NCI-H1436 (cell line): ENCODE results near the gene PPP1R3G.
"Not testable (repeated sequence)": the region's sequence is repeated elsewhere in the genome, so short reads cannot be mapped to it uniquely, and the experiment has no call there.

Experiments used
- DNase-seq: peaks from one replicate; lab custom pipeline; 2025; lab: John Stamatoyannopoulos, UW

PPP1R3G gene

DNA sequence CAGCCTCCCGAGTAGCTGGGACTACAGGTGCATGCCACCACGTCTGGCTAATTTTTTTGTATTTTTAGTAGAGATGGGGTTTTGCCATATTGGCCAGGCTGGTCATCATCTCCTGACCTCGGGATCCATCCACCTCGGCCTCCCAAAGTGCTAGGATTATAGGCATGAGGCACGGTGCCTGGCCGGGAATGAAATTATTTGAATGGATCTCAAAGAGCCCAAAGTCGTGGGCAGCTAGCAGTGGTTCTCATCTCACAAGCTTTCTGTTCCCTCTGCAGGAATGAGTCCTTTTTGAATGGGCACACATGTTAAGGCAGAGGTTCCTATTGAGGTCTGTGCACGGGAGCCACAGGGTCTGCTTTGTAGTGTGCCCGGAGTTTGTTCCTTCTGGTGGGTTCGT lies 34.9 kb downstream of the PPP1R3G start:
- DNase-seq, result no peak

DNA sequence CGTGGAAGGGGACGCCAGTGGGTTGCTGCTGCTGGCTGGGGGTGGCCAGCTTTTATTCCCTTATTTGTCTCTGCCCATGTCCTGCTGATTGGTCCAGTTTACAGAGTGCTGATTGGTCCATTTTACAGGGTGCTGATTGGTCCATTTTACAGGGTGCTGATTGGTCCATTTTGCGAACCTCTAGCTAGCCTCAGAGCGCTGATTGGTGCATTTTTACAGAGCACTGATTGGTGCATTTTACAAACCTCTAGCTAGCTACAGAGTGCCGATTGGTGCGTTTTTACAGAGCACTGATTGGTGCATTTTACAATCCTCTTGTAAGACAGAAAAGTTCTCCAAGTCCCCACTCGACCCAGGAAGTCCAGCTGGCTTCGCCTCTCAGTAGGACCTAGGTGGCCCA lies 35.4 kb downstream of the PPP1R3G start:
- DNase-seq, result not testable (repeated sequence)

DNA sequence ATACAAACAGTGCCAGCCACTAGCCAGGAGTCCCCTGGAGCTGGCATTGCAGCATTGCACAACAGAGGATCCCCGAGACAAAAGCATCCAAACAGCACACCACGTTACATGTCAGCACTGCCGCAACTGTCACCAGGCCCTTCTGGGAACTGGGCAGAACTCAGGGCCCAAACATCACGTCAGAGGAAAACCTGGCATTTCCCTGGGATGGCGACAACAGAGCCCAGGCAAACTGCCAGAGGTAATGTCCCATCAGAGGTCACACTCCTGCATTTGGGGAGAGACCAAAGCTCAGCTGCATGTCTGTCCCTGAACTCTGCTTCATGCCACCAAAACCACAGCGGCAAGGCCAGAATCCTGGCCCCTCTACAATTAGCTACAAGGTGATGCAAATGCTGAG lies 36.3 kb downstream of the PPP1R3G start:
- DNase-seq, result no peak

DNA sequence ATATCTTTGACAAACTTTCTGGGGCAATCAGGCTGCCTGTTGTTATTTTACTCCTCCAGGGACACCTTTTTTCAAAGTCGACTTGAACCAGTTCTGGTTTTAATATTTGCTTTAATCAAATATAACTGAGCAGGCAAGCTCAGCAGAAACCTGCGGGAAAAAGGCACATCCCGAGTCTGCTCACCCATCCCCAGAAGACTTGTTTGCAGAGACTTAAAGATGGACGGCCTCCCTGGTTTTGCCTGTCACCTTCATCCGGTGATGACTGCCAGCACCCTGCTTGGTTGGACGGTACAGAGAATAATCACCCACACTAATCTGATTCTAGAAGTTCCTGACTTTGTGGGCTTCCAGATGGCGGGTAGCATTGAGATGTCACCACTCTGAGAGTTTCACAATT lies 36.8 kb downstream of the PPP1R3G start:
- no peak for DNase-seq

DNA sequence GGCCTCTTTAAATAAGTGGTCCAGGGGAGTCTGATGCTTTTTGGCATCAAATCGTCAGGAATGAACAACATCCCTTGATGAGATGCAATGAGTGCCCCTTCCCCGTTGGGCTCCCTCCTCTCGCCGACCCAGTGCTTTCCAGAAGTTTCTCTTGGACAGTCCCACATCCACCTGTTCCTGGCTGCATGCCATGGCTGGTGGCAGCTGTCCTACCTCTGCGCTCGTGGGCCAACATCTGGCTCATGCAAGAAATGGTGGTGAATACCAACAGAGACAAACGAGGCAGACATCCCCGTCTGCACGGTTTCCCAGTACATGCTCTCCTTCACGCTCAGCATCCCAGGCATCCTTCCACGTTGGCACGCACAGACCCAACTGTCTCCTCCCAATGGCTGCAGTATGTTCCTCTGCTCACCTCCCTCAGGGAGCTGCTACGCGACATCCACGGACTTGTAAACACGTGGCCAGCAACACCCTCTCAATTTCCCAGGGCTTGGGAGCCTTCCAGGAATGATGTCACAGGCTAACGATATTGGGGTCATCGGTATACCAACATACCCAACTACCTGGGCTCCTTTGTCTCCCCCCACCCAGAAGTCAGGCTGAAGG lies 37.5 kb downstream of the PPP1R3G start:
- DNase-seq, result no peak

DNA sequence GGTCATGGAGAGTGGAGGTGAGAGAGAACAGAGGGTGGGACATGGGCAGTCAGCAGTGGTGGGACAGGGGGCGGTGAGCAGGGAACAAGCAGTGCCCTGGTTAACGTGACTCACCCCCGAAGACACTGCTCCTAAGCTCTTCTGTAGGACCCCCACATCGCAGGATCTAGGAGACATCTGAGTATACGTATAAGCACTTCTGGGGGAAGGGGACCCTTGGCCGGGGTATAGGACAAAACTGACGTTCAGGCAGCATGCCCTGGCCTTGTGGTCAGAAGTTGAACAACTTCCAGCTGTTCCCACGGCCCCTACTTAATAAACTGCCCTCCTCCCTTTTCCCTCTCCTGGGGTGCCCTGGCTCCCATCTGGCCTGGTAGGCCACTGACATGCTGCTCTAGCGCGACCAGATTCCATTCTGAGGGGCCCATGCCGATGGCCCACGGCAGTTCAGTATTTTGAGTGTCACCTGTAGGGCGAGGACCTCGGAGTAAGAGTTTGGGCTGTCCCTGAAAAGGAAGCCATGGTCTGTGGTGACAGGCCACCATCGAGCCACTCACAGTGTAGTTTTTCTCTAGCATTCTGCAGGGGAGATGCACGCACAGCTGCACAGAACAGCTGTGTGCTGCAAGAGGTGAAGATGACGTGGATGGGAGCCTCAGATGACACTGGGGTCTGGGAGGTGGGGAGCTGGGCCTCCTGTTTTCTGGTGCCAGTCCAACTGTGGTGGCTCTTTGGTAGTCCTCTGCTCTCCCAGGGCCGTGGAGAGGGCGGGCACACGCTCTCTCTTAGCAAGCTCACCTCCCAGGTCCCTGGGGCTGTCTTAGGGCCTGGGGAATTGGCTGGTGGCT lies 38.4 kb downstream of the PPP1R3G start:
- no peak for DNase-seq

DNA sequence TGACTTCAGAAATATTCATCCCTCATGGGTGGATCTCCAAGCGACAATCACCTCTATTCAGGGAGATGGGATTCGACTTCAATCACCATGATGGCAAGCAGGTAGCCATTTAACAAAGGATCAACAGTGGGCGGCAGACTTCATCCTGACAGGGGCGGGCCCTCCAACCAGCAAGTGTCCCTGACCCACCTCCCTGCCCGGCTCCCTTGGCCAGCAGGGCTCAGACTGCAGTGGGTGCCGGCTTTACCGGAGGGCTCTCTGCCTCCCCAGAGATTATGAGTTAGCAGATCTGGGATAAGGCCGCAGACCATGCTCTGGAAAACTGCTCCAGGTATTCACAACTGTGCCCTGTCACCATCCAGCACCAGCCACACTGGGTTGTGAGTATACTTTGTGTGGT lies 39.4 kb downstream of the PPP1R3G start:
- DNase-seq, result no peak

DNA sequence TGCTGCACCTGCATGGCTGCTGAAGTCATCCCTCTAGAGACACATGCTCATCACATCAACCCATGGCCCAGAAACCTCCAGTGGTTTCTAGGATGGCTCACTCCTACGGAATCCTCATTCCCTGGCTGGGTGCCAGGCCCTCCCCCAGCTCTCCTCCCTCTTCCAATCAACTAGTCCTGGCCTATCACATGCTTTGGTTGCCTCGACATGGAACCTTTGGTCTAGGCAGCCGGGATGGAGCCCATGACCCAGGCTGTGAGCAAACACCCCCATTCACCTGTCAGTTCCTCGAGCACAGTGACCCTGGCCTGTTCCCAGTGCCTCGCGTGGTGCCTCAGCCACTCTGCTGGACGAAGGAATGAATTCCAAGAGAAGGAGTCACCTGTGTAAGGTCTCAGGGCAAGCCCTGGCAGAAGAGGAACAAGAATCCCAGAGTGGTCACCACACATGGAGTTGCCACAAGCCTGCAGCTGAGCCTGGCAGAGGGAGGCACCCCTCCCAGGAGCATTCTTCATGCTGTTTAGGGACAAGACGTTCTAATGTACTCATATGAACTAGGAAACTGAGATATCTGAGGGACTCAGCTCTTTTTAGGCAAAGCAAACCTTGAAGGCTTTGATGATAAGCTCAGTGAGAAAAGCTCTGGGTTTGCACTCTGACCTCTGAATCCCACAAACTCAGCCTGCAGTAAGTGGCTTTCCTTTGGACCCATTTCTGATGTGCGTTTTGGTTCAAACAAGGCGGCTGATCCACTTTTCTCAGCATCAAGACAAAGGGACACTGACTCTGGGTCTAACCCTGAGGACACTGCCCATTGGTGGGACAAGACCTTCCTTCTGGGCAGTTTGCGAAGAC lies 40.2 kb downstream of the PPP1R3G start:
- DNase-seq, result no peak

DNA sequence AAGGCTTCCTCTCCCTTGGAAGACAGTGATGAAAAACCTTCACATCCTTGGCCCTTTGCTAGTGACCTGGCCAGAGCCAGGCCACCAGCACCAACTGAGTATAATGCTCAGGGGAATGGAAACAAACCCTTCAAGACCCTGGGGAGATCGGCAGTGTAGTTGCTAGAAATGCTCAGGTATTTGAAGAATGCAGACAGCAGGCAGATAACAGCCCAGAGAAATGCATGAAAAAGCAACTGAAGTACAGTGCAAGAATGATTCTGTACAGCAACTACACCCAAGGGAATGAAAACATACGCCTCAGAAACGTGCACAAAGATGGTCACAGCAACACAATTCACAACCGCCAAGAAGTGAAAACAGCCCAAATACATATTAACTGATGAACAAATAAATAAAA lies 41.1 kb downstream of the PPP1R3G start:
- DNase-seq, result no peak

DNA sequence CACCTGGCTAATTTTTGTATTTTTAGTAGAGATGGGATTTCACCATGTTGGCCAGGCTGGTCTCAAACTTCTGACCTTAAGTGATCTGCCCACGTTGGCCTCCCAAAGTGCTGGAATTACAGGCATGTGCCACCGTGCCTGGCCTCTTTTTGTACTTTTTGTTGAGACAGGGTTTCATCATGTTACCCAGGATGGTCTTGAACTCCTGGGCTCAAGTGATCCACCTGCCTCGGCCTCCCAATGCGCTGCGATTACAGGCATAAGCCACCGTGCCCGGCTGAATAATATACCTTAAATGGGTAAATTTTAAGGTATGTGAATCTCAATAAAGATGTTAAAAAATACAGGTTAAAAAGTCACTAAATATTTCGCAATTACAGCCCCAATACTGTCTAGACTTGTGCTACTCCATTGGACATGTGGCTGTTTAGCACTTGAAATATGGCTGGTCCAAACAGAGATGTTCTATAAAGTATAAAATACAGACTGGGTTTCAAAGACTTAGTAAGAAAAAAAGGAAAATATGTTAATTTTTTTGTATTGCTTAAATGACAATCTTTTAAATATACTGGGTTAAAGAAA lies 42.1 kb downstream of the PPP1R3G start:
- DNase-seq, result no peak

DNA sequence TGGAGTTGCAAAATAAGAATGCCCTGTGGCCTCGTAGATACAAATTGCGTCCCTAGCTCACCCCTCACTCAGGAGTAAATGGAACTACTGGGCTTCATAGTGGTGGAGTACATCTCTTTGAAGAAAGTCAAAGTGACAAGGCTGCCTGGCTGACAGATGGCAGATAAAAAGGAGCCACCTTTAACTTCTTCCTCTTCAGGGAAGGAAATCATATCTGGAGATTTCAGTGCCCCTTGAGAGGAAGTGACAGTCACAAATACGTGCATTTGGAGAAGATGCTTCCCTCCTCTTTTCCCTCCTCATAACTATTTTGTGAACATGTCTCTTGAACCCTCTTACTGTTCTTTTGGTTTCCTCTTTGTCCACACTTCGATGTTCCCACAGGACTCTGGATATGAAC lies 43.2 kb downstream of the PPP1R3G start:
- no peak for DNase-seq

DNA sequence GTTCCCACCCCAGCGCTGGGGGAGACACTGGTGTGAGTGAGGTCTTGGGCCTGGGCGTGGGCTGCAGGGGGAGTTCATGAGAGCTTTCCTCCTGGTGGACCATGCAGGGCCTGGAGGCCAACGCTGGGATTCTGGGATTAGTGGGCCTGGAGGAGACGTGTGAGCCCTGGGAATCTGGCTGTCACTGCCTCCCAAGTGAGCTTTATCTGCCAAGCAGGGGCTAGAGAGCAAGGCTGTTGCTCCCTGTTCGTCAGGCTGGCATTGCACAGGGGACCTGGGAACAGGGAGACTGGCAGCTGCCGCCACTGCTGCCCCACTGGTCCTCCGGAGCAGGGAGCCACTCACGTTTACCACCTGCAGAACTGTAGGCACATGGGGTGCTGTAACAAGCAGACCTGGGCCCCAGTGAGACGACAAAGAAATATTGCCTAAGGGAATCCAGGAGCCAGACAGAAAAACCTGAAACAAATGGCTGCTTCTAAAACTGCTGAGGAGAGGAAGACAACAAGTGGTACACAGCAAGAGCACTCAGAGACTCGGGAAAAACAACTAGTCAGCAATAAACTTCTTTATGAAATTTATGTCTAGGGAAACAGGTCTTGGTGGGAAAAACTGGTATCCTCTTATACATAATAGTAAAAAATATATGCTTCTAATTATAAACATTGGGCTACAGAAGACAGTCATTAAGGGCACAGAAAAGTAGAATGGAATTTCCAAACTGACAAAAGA lies 45.2 kb downstream of the PPP1R3G start:
- DNase-seq, result no peak

DNA sequence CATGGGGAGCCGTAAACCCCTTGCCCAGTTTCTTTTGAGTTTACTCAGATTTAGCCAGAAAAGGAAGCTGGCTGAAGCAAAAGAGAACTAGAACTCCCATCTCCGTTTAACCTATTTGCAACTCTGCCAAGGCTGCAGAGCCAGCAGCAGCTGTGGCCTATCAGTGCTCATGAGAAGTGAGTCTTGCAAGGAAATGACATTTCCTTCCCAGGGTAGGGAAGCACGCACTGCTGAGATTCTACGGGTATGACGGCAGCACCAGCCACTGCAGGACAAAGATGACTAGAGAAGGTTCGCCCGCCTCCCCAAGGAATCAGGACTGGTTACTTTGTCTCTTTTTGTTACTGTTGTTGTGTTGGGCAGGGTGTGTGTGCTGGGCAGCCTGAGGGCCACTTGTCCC lies 47.6 kb downstream of the PPP1R3G start:
- no peak for DNase-seq

DNA sequence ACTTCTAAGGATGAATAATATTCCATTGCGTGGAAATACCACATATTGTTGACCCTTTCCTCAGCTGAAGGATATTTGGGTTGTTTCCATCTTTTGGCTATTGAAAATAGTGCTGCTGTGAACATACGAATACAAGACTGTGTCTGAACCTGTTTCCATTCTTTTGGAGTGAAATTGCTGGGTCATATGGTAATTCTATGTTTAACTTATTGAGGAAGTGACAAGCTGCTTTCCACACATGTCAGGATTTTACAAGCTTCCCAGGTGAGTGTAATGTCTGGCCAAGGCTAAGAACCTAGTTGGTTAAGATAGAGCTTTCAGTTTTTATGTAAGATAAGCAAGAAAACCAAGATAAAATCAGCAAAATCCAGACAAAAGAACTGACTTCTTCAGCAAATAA lies 48.8 kb downstream of the PPP1R3G start:
- DNase-seq, result no peak

DNA sequence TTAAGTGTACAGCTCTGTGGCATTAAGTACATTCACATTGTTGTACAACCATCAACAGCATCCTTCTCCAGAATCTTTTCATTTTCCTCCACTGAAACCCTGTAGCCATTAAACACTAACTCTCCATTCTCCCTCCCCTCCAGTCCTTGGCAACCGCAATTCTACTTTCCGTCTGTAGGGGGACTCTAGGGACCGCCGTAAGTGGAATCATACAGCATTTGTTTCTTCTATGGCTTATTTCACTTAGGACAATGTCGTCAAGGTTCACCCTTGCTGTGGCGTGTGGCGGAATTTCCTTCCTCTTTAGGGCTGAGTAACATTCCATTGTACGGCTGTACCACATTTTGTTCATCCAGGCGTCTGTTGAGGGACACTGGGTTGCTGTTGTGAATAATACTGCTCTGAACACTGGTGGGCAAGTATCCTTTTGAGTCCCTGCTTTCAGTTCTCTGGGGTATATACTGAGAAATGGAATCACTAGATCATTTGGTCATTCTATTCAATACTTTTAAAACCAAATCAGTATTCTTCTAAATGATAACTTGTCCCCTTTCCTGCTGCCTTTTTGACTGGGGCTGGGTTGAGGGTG lies 50.7 kb downstream of the PPP1R3G start:
- DNase-seq, result peak; percentile 32

DNA sequence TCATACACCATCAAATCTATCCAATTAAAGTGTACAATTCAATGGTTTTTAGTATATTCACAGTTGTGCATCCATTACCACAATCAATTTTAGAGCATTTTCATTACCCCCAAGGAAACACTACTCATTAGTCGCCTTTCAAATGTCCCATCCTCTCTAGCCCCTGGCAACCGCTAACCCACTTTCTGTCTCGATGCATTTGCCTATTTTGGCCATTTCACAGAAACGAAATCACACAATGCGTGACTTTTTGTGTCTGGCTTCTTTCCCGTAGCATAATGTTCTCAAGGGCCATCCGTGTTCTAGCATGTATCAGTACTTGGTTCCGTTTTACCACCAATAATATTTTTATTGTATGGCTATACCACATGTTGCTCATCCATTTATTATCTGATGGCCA lies 51.7 kb downstream of the PPP1R3G start:
- no peak for DNase-seq
